Measurements from ENCODE around the gene GCNA. TPM values are rescaled to one million over a fixed set of nuclear protein-coding genes. Genes with fewer than 3 reads are reported as not detected.

Gene GCNA
- total RNA-seq, 2 donors from 2014 or later: 0.48 to 3.0 TPM

DNA sequence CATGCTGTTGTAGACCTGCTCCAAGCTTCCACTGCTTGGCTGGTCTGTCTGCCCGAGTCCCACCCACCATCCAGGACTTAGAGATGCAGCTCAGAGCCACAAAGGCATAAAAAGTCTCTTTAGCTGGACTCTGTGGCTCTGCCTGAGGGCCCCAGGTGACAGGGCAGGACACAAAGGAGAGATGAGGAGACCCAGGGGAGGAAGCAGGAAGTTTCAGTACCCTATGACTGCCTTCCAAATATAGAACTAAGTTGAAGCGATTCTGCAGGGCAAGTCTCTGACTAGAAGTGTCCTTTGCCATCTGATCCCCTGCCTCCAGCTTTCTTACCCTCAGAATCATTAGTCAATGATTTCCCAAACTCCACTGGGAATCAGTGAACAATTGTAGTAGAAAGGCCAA, 51.2 kb downstream of the GCNA start:
- Histone ChIP-seq H3K27ac (no peak overlapping the region), H3K9me3 (no peaks in the 10 kb centered on the region), H3K4me1 (peaks cover 0 to 4% of the 10 kb centered on the region in 2 donors), H3K4me3 (no peak overlapping the region), H3K27me3 (no peaks in the 10 kb centered on the region), H3K36me3 (no peaks in the 10 kb centered on the region)
- DNase-seq (ENCODE audit: low spot score): no peak
- TF ChIP-seq, protein P1, sequence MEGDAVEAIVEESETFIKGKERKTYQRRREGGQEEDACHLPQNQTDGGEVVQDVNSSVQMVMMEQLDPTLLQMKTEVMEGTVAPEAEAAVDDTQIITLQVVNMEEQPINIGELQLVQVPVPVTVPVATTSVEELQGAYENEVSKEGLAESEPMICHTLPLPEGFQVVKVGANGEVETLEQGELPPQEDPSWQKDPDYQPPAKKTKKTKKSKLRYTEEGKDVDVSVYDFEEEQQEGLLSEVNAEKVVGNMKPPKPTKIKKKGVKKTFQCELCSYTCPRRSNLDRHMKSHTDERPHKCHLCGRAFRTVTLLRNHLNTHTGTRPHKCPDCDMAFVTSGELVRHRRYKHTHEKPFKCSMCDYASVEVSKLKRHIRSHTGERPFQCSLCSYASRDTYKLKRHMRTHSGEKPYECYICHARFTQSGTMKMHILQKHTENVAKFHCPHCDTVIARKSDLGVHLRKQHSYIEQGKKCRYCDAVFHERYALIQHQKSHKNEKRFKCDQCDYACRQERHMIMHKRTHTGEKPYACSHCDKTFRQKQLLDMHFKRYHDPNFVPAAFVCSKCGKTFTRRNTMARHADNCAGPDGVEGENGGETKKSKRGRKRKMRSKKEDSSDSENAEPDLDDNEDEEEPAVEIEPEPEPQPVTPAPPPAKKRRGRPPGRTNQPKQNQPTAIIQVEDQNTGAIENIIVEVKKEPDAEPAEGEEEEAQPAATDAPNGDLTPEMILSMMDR (IDR thresholded peaks at IDR 0.05): no peak

DNA sequence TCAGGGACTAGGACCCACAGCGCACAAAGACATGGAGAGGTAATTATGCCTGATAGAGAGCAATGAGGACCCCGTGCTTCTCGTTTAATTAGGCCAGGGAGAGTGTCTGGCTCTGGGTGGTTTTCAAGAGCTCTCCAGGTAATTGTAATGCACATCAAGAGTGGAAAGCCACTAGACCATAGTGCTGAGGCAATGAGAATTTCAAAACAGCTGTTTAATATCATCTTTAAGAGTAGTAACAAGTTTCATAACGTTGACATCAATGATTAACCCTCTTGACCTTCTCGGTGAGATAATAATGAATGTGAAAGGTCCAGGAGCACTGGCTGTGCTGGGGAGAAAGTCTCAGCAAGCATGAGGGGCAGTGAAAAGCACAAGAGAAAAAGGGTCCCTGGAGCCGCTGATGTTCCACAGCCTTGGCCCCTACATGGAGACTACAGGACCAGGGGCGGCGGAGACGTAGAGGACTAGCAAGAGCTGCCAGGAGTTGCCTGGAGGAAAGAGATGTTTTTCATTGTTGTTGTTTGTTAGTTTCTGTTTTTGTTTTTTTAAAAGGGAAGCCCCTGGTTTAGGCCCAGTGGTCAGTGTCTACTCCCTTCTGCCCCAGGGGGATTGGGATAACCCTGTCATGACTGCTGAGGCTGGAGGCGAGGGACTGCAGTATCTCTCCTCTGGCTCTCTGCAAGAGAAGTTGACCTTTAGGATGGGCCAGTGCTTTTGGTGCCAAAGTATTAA, 54.9 kb downstream of the GCNA start:
- no peaks in the 10 kb centered on the region for H3K27me3 ChIP-seq
- TF ChIP-seq, protein P1 (IDR thresholded peaks at IDR 0.05): no peak
- H3K9me3 ChIP-seq: no peaks in the 10 kb centered on the region
- peaks cover 0 to 4% of the 10 kb centered on the region in 2 donors for H3K4me1 ChIP-seq
- H3K4me3 ChIP-seq: no peak overlapping the region
- H3K36me3 ChIP-seq: no peaks in the 10 kb centered on the region
- no peak for DNase-seq (ENCODE audit: low spot score)
- no peak overlapping the region for H3K27ac ChIP-seq

DNA sequence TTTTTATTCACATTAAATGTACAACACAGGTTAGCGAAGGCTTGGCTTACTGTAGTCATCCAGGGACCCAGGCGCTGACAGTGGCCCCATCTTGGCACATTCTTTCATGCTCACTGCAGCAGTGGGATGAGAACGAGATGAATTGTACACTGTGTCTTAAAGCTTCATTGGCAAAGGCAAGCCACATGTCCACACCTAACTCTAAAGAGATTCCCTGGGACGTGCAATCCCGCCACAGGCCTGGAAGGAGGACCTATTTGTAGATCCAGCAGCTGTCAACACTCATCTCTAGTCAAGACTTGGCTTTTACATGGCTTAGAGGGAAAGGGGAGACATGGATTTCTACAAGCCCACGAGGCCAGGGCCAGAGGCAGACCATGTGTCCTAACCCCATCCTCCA, 56.1 kb downstream of the GCNA start:
- H3K27me3 ChIP-seq: no peaks in the 10 kb centered on the region
- H3K4me3 ChIP-seq: no peak overlapping the region
- TF ChIP-seq, protein P1 (IDR thresholded peaks at IDR 0.05): no peak
- no peaks in the 10 kb centered on the region for H3K9me3 ChIP-seq
- DNase-seq (ENCODE audit: low spot score): no peak
- H3K36me3 ChIP-seq: no peaks in the 10 kb centered on the region
- H3K4me1 ChIP-seq: peaks cover 0 to 4% of the 10 kb centered on the region in 2 donors
- no peak overlapping the region for H3K27ac ChIP-seq

DNA sequence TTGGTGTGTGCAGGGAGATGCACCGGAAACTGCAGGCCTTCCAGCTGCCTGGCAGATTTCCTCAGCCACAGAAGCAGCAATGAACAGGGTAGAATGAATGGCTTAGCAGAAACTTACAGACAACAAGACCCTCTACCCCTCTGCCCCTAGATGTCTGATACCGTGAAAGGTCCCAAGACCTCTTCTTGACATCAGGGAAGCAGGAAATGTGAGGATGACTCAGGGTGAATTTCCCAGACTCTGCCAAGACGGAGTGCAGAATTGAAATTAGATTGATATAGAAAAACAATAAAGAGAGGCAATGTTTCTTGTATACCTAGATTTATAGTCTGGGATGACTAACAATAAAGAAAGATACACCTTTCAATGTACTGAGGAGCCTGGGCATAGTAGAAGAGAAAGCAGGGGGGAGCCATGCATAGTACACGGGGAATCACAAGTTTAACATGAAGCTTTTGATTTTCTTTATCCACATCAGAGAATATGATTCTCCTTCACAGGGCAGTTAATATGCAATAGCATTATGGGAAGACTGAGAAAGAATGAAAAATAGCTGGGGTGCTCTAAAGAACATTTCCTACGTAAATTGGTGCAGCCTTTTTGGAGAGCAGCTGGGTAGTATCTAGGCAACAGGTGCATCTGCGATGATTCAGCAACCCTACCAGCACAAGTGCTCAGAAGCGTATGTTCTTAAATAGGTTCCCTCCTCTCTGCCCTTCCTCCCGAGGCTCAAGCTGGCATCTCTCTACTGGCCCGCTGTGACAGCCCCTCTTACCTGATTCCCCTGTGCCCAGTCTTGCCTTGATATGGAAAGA, 58.4 kb downstream of the GCNA start:
- Histone ChIP-seq H3K9me3 (no peaks in the 10 kb centered on the region), H3K36me3 (no peaks in the 10 kb centered on the region), H3K27me3 (no peaks in the 10 kb centered on the region), H3K4me3 (no peak overlapping the region), H3K4me1 (peaks cover 0 to 4% of the 10 kb centered on the region in 2 donors), H3K27ac (no peak overlapping the region)
- TF ChIP-seq, protein P1 (IDR thresholded peaks at IDR 0.05): no peak
- DNase-seq (ENCODE audit: low spot score): no peak

DNA sequence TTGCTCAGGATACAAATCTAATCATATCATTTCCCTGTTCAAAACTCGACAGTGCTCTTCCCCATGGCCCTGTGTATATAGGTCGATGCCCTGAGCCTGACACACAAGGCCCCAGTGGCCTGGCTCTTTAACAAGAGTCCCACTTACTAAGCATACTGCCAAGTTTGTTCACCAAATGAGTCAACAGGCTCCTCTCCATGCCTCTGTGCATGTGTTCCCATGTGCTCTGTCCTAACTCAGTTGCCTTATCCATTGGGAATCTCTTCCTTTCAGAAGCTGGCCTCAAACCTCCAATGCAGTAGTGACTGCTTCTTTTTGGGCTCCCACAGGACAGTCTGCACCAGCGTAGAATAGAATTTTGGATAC, 59.0 kb downstream of the GCNA start:
- Histone ChIP-seq H3K27ac (no peak overlapping the region), H3K36me3 (no peaks in the 10 kb centered on the region), H3K27me3 (no peaks in the 10 kb centered on the region), H3K4me1 (peaks cover 0 to 4% of the 10 kb centered on the region in 2 donors), H3K4me3 (no peak overlapping the region), H3K9me3 (no peaks in the 10 kb centered on the region)
- DNase-seq (ENCODE audit: low spot score): no peak
- TF ChIP-seq, protein P1 (IDR thresholded peaks at IDR 0.05): no peak

All from right atrium auricular region (tissue), 2 donors.